Panc1 (cell line): ENCODE measurements around the gene TSC22D1. TPM values are rescaled to one million over a fixed set of nuclear protein-coding genes. Genes with fewer than 3 reads are reported as not detected.

Experiments
- ATAC-seq: fragments of 200-7000 bp; cut with Tn5 transposase; 2 replicates; pipeline ENCODE4 v1.9.1; 2020; ENCODE audit warnings: mild to moderate bottlenecking, moderate library complexity
- BruUV-seq: library from RNA; stranded (reverse); fragments of 400-500 nt; replicated peaks from 2 replicates; lab custom pipeline; 2021; lab: Mats Ljungman, UMichigan
- CTCF ChIA-PET: fragments of 300-600 bp; sonication (Branson Sonifier 250); formaldehyde crosslinking; loops from one replicate; lab custom pipeline; 2022; ENCODE audit warnings: antibody characterized with exemption; lab: Charles Lee
- POLR2A ChIA-PET: fragments of 300-600 bp; sonication (Branson Sonifier 250); formaldehyde crosslinking; loops from one replicate; lab custom pipeline; 2022; ENCODE audit warnings: antibody characterized with exemption; lab: Charles Lee
- DNase-seq: peaks from one replicate; pipeline ENCODE4 v3.0.0-alpha.2; 2010; ENCODE audit warnings: low read depth, low spot score
- H3K27ac ChIP-seq: 2 replicates; pipeline ENCODE4 v1.5.1; 2011; ENCODE audit warnings: mild to moderate bottlenecking, low read length, inconsistent platforms
- H3K27me3 ChIP-seq: fragments of 200-500 bp; sonication (Bioruptor generic); 2 replicates; pipeline ENCODE4 v1.6.0; 2014; ENCODE audit warnings: low read length, inconsistent platforms; ENCODE audit not compliant: control insufficient read depth, insufficient read depth
- H3K36me3 ChIP-seq: fragments of 200-500 bp; sonication (Bioruptor generic); 2 replicates; pipeline ENCODE4 v1.5.1; 2014; ENCODE audit warnings: inconsistent platforms, mild to moderate bottlenecking, low read length, moderate library complexity; ENCODE audit not compliant: control insufficient read depth, insufficient read depth
- H3K4me1 ChIP-seq: 2 replicates; pipeline ENCODE4 v1.5.1; 2011; ENCODE audit warnings: inconsistent platforms, mild to moderate bottlenecking, low read length, moderate library complexity; ENCODE audit not compliant: control insufficient read depth, insufficient read depth
- H3K4me3 ChIP-seq, 2 experiments: 2 replicates each; pipeline ENCODE4 v1.5.1; 2011 to 2012; ENCODE audit warnings: low read depth in 2 of 2, low read length in 2 of 2, mild to moderate bottlenecking in 2 of 2, inconsistent platforms in 1 of 2, moderate library complexity in 1 of 2
- H3K9me3 ChIP-seq: fragments of 200-500 bp; sonication (Bioruptor generic); 2 replicates; pipeline ENCODE4 v1.5.1; 2014; ENCODE audit warnings: low read depth, mild to moderate bottlenecking, inconsistent platforms, low read length, moderate library complexity; ENCODE audit not compliant: control insufficient read depth, insufficient read depth
- POLR2AphosphoS5 ChIP-seq: IDR thresholded peaks from 2 replicates; pipeline ENCODE4 v1.6.1; 2012; ENCODE audit warnings: mild to moderate bottlenecking, low read depth, low read length, moderate library complexity
- REST ChIP-seq, 2 experiments: IDR thresholded peaks; 2 replicates each; pipeline ENCODE4 v1.6.1; 2011 to 2012; ENCODE audit warnings: low read depth in 2 of 2, control low read depth in 1 of 2, low read length in 1 of 2, mild to moderate bottlenecking in 1 of 2, moderate library complexity in 1 of 2; ENCODE audit not compliant: insufficient read depth in 1 of 2
- SIN3A ChIP-seq: IDR thresholded peaks from 2 replicates; pipeline ENCODE4 v1.6.1; 2012; ENCODE audit warnings: low read depth, mild to moderate bottlenecking, low read length, moderate library complexity, borderline replicate concordance; ENCODE audit not compliant: insufficient read depth
- TCF7L2 ChIP-seq: IDR thresholded peaks from 2 replicates; pipeline ENCODE4 v1.6.1; 2011; ENCODE audit warnings: mild to moderate bottlenecking, low read depth, low read length, inconsistent platforms
- in situ Hi-C: cut with HindIII; loops from 2 replicates; pipeline ENCODE4 v1.10.0; 2016; ENCODE audit warnings: low sequenced_read_pairs, low pct_unique_long_range_greater_than_20kb
- intact Hi-C: fragments of 100-400 bp; cut with micrococcal nuclease; formaldehyde crosslinking; loops from one replicate; pipeline ENCODE4 v1.10.0; 2022; ENCODE audit not compliant: unreplicated experiment
- total RNA-seq: library from RNA; stranded (reverse); gene quantifications from one replicate; pipeline ENCODE4 v1.2.1, GENCODE V29; 2021; ENCODE audit not compliant: unreplicated experiment
- TF ChIP-seq, protein P1 (sequence below): fragments of 450-650 bp; IDR thresholded peaks from 2 replicates; pipeline ENCODE4 v1.5.1; 2017; ENCODE audit warnings: mild to moderate bottlenecking

TSC22D1 gene
- total RNA-seq, 1 experiment from 2014 or later = 31.8 TPM

GRCh38 chr13:44574466-44574855 is 1.7 kb downstream of the TSC22D1 start:
- no peaks in the 10 kb centered on the region for H3K27me3 ChIP-seq
- TF ChIP-seq POLR2AphosphoS5 (no peak; the same call in 1 of the 2 replicates), TCF7L2 (no peak), SIN3A (no peak)
- TF ChIP-seq, protein P1, sequence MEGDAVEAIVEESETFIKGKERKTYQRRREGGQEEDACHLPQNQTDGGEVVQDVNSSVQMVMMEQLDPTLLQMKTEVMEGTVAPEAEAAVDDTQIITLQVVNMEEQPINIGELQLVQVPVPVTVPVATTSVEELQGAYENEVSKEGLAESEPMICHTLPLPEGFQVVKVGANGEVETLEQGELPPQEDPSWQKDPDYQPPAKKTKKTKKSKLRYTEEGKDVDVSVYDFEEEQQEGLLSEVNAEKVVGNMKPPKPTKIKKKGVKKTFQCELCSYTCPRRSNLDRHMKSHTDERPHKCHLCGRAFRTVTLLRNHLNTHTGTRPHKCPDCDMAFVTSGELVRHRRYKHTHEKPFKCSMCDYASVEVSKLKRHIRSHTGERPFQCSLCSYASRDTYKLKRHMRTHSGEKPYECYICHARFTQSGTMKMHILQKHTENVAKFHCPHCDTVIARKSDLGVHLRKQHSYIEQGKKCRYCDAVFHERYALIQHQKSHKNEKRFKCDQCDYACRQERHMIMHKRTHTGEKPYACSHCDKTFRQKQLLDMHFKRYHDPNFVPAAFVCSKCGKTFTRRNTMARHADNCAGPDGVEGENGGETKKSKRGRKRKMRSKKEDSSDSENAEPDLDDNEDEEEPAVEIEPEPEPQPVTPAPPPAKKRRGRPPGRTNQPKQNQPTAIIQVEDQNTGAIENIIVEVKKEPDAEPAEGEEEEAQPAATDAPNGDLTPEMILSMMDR = no peak
- ATAC-seq = no peak
- no peaks in the 10 kb centered on the region for H3K9me3 ChIP-seq
- no peaks in the 10 kb centered on the region for H3K36me3 ChIP-seq
- no peak for DNase-seq
- in situ Hi-C loops = no loop called here
- ChIA-PET CTCF (no interaction called here), POLR2A (no interaction called here)
- no peak overlapping the region for H3K27ac ChIP-seq
- H3K4me3 ChIP-seq = peak overlapping the region in 1 of 2 experiments; percentile 70; a peak in 1 of 4 replicates
- peaks cover 24% of the 10 kb centered on the region for H3K4me1 ChIP-seq
- intact Hi-C loops = no loop called here
- no TSS peak for BruUV-seq

DNA sequence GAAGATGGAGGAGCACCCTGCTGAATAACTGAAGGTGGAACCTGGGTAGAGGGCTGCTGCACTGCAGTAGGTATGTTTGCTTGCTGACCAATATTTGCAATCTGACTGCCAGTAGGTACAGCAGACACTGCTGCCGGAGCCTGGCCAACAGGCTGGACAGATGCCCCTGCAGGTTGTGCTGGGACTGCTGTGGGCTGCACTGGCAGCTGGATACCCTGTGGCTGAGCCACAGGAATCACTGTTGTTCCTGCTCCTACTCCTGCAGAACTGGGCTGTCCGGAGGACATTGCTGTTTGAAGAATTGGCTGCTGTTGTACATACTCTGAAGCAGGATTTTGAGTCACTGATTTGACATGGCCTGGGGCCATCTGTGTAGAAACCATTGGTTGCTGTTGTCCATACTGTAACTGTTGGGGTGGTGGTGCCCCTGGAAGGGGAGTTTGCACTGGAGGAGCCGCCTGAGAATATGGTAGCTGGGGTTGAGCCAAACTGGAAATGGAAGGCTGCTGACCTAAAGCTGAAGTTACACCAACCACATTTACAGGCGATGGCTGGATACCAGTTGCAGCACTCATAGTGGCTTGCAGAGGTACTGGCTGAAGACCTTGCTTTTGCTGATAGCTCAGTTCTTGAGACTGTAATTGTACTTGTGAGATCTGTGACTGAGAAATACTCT is 2.2 kb downstream of the TSC22D1 start:
- H3K9me3 ChIP-seq = no peaks in the 10 kb centered on the region
- ChIA-PET POLR2A (no interaction called here), CTCF (no interaction called here)
- H3K4me3 ChIP-seq = no peak overlapping the region; a peak in 1 of 4 replicates
- intact Hi-C loops (no loop called here), in situ Hi-C loops (no loop called here)
- DNase-seq = no peak
- ATAC-seq = no peak
- TF ChIP-seq SIN3A = no peak
- TF ChIP-seq, protein P1 = peak; percentile 50
- no peaks in the 10 kb centered on the region for H3K36me3 ChIP-seq
- H3K27me3 ChIP-seq = no peaks in the 10 kb centered on the region
- peaks cover 24% of the 10 kb centered on the region for H3K4me1 ChIP-seq
- BruUV-seq = no TSS peak
- H3K27ac ChIP-seq = no peak overlapping the region

DNA sequence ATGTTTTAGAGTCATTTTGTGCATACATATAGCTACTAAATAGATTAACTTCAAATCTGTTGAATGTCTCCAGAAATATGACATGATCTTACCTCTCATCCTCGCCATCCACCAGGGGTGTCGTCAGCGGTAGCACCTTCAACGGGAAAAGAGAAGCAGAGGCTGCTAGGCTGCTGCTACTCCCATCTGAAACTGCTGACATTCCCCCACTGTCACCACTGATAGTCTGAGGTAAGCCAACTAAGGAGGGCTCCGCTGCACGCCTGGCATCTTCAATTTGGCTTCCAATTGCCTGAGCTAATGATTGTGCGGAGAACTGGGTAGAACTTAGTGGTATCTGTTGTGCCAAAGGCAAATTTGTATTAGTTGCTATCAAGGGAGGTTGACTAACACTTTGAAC is 3.1 kb downstream of the TSC22D1 start:
- ChIA-PET POLR2A (no interaction called here), CTCF (no interaction called here)
- Histone ChIP-seq H3K27ac (0 out of 2 replicates have a peak overlapping the region, but pooled peaks have one; percentile 12), H3K27me3 (no peaks in the 10 kb centered on the region), H3K36me3 (no peaks in the 10 kb centered on the region), H3K4me3 (no peak overlapping the region; a peak in 1 of 4 replicates), H3K4me1 (peaks cover 17% of the 10 kb centered on the region), H3K9me3 (no peaks in the 10 kb centered on the region)
- no peak for ATAC-seq
- no peak for TF ChIP-seq SIN3A
- no peak for TF ChIP-seq REST (IDR thresholded peaks at IDR 0.05; ENCODE audit: insufficient read depth in 1 of 2, low read depth in 2 of 2, low read length in 1 of 2)
- TF ChIP-seq TCF7L2 = no peak
- TF ChIP-seq, protein P1 = no peak
- no peak for TF ChIP-seq POLR2AphosphoS5
- no peak for DNase-seq
- in situ Hi-C loops = no loop called here
- intact Hi-C loops = no loop called here
- BruUV-seq = no TSS peak
